Peyer's patch (tissue), 4 donors: ENCODE data around the gene COL23A1. TPM values are rescaled to one million over a fixed set of nuclear protein-coding genes. Genes with fewer than 3 reads are reported as not detected.
"Not testable (repeated sequence)": the region's sequence is repeated elsewhere in the genome, so short reads cannot be mapped to it uniquely, and the experiment has no call there.

Experiments
- DNase-seq, 3 donors: peaks; one replicate each; pipeline ENCODE4 v3.0.0-alpha.2; 2017 to 2019
- H3K27ac ChIP-seq, 4 donors: fragments of 200-600 bp; sonication (generic); one replicate each; pipeline ENCODE4 v1.5.1; 2016 to 2019
- H3K27me3 ChIP-seq, 2 donors: fragments of 200-600 bp; sonication (generic); one replicate each; pipeline ENCODE4 v1.5.1; 2019
- H3K36me3 ChIP-seq, 3 donors: fragments of 200-600 bp; sonication (generic); one replicate each; pipeline ENCODE4 v1.5.1; 2016 to 2019
- H3K4me1 ChIP-seq, 4 donors: fragments of 200-600 bp; sonication (generic); one replicate each; pipeline ENCODE4 v1.5.1; 2016 to 2019
- H3K4me3 ChIP-seq, 4 donors: fragments of 200-600 bp; sonication (generic); 1 replicate in 3 of 4; 2 replicates in 1 of 4; pipeline ENCODE4 v1.5.1; 2016 to 2019; ENCODE audit warnings: mild to moderate bottlenecking in 1 of 4
- H3K9me3 ChIP-seq, 4 donors: fragments of 200-600 bp; sonication (generic); one replicate each; pipeline ENCODE4 v1.5.1; 2016 to 2019; ENCODE audit warnings: mild to moderate bottlenecking in 1 of 4
- POLR2A ChIP-seq, 2 donors: fragments of 450-650 bp; IDR thresholded peaks; one replicate each; pipeline ENCODE4 v1.5.1; 2017; ENCODE audit warnings: antibody characterized with exemption in 2 of 2, mild to moderate bottlenecking in 2 of 2, moderate library complexity in 2 of 2
- total RNA-seq, 4 donors: library from RNA; depleted of rRNA; stranded (reverse); fragments of >200 nt; gene quantifications; one replicate each; pipeline ENCODE4 v1.1.0, GENCODE V29; 2016
- TF ChIP-seq, protein P1 (sequence below), 6 experiments: fragments of 450-650 bp in 4 of 6; fragments of 200-600 bp in 2 of 6; sonication (generic) in 1 of 6; IDR thresholded peaks; one replicate each; pipeline ENCODE4 v1.5.1; 2017 to 2019; ENCODE audit warnings: antibody characterized with exemption in 6 of 6, mild to moderate bottlenecking in 3 of 6, moderate library complexity in 1 of 6

COL23A1 gene
- total RNA-seq, 4 donors from 2014 or later, result 0.57 to 5.8 (median 1.2) TPM; not detected in 1

DNA sequence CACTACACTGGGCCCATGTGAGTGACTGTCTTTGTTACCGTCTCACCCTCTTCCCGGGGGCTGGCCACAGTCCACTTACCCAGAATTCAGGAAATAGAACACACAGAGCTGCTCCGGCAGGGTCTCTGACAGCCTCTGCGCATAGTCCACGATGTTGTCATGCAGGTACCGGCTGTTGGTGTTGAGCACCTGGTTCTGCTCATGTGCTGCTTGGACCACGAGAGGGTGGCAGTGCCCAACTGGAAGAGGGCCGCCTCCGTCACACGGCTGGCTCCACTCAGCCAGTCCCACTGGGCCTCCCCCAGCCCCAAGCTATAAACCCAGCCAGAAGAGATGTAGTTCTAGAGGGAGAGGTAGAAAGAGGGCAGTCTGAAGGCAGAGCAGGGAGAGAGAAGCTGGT lies 360.3 kb downstream of the COL23A1 start:
- Histone ChIP-seq H3K27ac (peak overlapping the region in 3 of 4 donors; percentile 11 to 95 (median 40)), H3K36me3 (peaks cover 0 to 46% (median 0%) of the 10 kb centered on the region in 3 donors), H3K4me1 (peaks cover 0 to 63% (median 16%) of the 10 kb centered on the region in 4 donors), H3K4me3 (no peak overlapping the region), H3K27me3 (no peaks in the 10 kb centered on the region), H3K9me3 (no peaks in the 10 kb centered on the region)
- no peak for TF ChIP-seq POLR2A (IDR thresholded peaks at IDR 0.05)
- TF ChIP-seq, protein P1, sequence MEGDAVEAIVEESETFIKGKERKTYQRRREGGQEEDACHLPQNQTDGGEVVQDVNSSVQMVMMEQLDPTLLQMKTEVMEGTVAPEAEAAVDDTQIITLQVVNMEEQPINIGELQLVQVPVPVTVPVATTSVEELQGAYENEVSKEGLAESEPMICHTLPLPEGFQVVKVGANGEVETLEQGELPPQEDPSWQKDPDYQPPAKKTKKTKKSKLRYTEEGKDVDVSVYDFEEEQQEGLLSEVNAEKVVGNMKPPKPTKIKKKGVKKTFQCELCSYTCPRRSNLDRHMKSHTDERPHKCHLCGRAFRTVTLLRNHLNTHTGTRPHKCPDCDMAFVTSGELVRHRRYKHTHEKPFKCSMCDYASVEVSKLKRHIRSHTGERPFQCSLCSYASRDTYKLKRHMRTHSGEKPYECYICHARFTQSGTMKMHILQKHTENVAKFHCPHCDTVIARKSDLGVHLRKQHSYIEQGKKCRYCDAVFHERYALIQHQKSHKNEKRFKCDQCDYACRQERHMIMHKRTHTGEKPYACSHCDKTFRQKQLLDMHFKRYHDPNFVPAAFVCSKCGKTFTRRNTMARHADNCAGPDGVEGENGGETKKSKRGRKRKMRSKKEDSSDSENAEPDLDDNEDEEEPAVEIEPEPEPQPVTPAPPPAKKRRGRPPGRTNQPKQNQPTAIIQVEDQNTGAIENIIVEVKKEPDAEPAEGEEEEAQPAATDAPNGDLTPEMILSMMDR (IDR thresholded peaks at IDR 0.05), result no peak
- no peak for DNase-seq

DNA sequence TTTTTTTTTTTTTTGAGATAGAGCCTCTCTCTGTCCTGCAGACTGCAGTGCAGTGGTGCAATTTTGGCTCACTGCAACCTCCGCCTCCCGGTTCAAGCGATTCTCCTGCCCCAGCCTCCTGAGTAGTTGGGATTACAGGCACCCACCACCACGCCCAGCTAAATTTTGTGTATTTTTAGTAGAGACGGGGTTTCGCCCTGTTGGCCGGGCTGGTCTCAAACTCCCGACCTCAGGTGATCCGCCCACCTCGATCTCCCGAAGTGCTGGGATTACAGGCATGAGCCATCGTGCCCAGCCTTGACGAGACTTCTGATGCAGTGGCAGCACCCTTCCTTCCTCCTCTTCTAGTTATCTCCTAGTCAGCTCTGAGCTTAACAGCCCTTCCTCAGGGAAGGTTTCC lies 361.1 kb downstream of the COL23A1 start:
- H3K27ac ChIP-seq, result peak overlapping the region in 2 of 4 donors; percentile 11 to 14
- not testable (repeated sequence) for DNase-seq, H3K27me3 ChIP-seq, H3K4me3 ChIP-seq, H3K9me3 ChIP-seq
- H3K36me3 ChIP-seq, result peaks cover 0 to 53% (median 0%) of the 10 kb centered on the region in 3 donors
- peaks cover 0 to 58% (median 16%) of the 10 kb centered on the region in 4 donors for H3K4me1 ChIP-seq

DNA sequence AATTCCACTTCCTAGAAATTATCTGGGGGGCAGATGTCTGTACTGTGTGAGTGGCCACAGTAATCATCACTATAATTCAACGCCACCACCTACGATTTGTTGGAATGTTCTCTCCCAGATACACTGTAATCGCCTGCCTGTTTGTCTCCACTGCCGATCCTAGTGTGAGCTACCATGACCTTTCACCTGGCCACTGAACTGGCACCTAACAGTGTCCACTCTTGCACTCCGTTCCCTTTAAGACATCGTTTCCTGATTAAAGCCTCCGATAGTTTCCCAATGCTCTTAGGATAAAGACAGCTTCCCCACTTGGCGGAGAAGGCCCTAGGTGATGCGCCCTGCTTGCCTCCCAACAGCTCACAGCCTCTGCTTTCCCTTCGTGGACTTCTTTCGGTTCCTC lies 361.6 kb downstream of the COL23A1 start:
- peaks cover 0 to 58% (median 0%) of the 10 kb centered on the region in 3 donors for H3K36me3 ChIP-seq
- peaks cover 0 to 63% (median 16%) of the 10 kb centered on the region in 4 donors for H3K4me1 ChIP-seq
- no peaks in the 10 kb centered on the region for H3K27me3 ChIP-seq
- no peak for DNase-seq
- H3K27ac ChIP-seq, result peak overlapping the region in 2 of 4 donors; percentile 82 to 90
- H3K4me3 ChIP-seq, result no peak overlapping the region
- TF ChIP-seq POLR2A (IDR thresholded peaks at IDR 0.05), result no peak
- TF ChIP-seq, protein P1 (IDR thresholded peaks at IDR 0.05), result no peak
- H3K9me3 ChIP-seq, result no peaks in the 10 kb centered on the region

DNA sequence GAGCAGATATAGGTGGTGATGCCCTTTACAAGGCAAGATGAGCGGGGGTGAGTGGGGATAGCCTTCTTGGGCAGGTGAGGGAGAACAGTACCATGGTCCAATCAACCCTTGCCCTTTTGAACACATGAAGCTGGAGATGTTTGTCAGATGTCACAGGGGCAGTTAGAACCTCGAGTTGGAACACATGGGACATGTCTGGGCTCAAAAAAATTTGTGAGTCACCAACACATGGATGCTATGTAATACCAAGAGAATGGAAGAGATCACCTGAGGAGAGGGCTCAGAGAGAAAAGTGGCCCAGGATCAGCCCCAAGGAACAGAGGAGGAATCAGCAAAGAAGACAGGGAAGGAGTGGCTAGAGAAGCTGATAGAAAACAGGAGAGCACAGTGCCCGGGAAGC lies 362.3 kb downstream of the COL23A1 start:
- H3K9me3 ChIP-seq, result no peaks in the 10 kb centered on the region
- peak overlapping the region in 3 of 4 donors; percentile 67 to 90 (median 82) for H3K27ac ChIP-seq
- H3K27me3 ChIP-seq, result no peaks in the 10 kb centered on the region
- no peak for TF ChIP-seq POLR2A (IDR thresholded peaks at IDR 0.05)
- TF ChIP-seq, protein P1 (IDR thresholded peaks at IDR 0.05), result no peak
- no peak overlapping the region for H3K4me3 ChIP-seq
- peaks cover 0 to 63% (median 0%) of the 10 kb centered on the region in 3 donors for H3K36me3 ChIP-seq
- no peak for DNase-seq
- peaks cover 0 to 69% (median 16%) of the 10 kb centered on the region in 4 donors for H3K4me1 ChIP-seq

DNA sequence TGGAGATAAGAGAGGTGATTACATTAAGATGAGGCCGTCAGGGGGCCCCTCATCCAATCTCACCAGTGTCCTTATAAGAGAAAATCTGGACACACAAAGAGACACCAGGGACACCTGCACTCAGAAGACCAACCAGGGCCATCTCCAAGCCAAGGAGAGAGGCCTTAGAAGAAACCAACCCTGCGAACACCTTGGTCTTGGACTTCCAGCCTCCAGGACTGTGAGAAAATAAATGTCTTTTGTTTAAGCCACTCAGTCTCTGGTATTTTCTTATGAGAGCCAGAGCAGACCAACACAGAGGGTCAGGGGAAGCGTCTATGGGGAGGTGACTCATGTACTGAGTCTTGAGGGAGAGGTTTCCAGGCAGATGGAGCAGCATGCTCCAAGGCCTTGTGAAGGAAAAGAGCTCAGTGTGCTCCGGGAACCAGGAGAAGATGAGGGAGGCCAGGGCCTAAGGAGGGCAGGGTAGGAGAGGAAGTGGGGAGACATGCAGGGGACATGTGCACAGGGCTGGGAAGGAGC lies 363.0 kb downstream of the COL23A1 start:
- DNase-seq, result no peak
- Histone ChIP-seq H3K9me3 (no peaks in the 10 kb centered on the region), H3K27me3 (no peaks in the 10 kb centered on the region), H3K36me3 (peaks cover 0 to 70% (median 0%) of the 10 kb centered on the region in 3 donors), H3K27ac (peak overlapping the region in 3 of 4 donors; percentile 67 to 90 (median 82)), H3K4me3 (no peak overlapping the region), H3K4me1 (peaks cover 0 to 76% (median 16%) of the 10 kb centered on the region in 4 donors)
- TF ChIP-seq POLR2A (IDR thresholded peaks at IDR 0.05), result no peak
- TF ChIP-seq, protein P1 (IDR thresholded peaks at IDR 0.05), result no peak

DNA sequence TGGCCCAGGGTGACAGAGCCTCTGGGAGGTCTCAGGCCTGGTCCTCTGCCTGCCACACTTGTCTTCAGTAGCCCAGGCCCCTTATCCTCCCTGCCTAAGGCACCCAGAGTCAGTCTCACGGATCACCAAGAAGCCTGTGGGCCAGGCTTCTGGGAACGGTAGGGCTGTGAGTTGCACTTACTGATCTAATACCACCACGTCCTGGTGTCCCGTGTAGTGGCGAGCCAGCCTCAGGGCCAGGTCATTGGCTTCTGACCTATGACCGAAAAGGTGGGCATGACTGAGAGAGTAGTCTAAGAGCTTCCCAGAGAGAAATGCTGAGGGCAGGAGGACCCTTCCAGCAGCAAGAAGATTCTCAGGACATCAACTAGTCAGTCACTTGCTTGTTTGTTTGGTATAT lies 365.0 kb downstream of the COL23A1 start:
- H3K9me3 ChIP-seq, result no peaks in the 10 kb centered on the region
- H3K27me3 ChIP-seq, result no peaks in the 10 kb centered on the region
- no peak for DNase-seq
- H3K4me1 ChIP-seq, result peaks cover 0 to 67% (median 5%) of the 10 kb centered on the region in 4 donors
- TF ChIP-seq, protein P1 (IDR thresholded peaks at IDR 0.05), result no peak
- TF ChIP-seq POLR2A (IDR thresholded peaks at IDR 0.05), result no peak
- H3K36me3 ChIP-seq, result peaks cover 0 to 81% (median 0%) of the 10 kb centered on the region in 3 donors
- no peak overlapping the region for H3K4me3 ChIP-seq
- peak overlapping the region in 2 of 4 donors; percentile 82 to 90 for H3K27ac ChIP-seq
